Medulla oblongata (tissue), 1 donor: Measurements from ENCODE around the gene THAP9.
A peak's percentile ranks its signal among the peaks of the same experiment; 100 is the strongest.
"Not testable (repeated sequence)": the region's sequence is repeated elsewhere in the genome, so short reads cannot be mapped to it uniquely, and the experiment has no call there.

Source experiments
- DNase-seq: peaks from one replicate; pipeline ENCODE4 v3.0.0-alpha.2; 2015; ENCODE audit errors: extremely low spot score

Gene THAP9, protein sequence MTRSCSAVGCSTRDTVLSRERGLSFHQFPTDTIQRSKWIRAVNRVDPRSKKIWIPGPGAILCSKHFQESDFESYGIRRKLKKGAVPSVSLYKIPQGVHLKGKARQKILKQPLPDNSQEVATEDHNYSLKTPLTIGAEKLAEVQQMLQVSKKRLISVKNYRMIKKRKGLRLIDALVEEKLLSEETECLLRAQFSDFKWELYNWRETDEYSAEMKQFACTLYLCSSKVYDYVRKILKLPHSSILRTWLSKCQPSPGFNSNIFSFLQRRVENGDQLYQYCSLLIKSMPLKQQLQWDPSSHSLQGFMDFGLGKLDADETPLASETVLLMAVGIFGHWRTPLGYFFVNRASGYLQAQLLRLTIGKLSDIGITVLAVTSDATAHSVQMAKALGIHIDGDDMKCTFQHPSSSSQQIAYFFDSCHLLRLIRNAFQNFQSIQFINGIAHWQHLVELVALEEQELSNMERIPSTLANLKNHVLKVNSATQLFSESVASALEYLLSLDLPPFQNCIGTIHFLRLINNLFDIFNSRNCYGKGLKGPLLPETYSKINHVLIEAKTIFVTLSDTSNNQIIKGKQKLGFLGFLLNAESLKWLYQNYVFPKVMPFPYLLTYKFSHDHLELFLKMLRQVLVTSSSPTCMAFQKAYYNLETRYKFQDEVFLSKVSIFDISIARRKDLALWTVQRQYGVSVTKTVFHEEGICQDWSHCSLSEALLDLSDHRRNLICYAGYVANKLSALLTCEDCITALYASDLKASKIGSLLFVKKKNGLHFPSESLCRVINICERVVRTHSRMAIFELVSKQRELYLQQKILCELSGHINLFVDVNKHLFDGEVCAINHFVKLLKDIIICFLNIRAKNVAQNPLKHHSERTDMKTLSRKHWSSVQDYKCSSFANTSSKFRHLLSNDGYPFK

DNA sequence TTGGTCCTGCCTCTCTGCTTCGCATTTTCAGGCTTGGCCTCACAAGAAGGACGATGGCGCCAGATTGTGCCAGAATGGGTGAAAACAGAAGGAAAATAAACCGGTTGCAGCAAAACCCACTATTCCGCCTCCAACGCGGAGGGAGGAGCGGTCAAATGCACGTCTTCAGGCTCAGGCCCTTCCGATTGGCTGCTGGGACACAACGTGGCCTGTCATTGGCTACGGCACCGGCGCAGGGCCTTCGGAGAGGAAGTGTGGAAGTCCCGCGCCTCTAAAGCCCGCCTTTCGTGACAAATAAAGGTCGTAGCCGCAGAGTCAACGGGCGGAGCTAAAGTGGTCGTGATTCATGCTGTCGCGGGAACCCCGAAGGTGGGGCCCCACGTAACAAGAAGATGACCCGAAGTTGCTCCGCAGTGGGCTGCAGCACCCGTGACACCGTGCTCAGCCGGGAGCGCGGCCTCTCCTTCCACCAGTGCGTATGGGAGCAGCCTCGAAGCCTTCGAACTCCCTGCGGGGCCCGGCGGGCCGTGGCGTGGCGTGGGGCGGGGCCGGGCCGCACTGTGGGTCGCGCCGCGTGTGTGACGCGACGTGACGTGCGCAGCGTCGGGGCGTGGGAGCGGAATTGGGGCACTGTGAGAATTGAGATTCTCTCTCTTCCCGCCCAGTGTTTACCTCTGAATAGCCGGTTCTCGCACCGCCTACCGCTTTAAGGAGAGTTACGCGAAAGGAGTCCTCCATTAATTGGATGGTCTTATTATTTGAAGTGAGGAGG, at the start of gene THAP9:
Gene THAP9, plus strand, starts transcription at position 325 of the 772 bp plus-strand sequence. Its CDS starts 68 bp downstream, at position 393.
- peak; percentile 100 for DNase-seq

DNA sequence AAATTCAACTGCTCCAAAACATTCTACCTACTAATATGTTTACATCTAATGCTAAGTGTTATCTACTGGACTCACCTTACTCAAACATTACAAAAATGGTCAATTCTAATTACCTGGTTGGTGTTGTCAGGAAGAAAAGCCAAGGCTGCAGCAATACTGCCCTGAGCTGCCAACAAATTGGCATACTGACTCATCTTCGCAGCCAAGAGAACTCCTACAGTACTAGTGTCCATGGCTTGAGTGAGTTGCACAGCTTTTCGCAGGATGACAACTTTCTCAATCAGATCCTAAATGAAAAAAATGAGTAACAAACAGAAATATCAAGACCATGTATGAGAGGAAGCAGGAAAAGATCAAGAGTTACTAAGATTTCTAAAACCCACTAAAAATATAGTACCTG, 49.2 kb upstream of the THAP9 start:
- DNase-seq, result no peak

GRCh38 chr4:82851885-82852750, 48.4 kb upstream of the THAP9 start:
- DNase-seq, result peak; percentile 15

- no peak for DNase-seq
These were observed 47.7 kb upstream of the THAP9 start for GRCh38 chr4:82852751-82853285.

DNA sequence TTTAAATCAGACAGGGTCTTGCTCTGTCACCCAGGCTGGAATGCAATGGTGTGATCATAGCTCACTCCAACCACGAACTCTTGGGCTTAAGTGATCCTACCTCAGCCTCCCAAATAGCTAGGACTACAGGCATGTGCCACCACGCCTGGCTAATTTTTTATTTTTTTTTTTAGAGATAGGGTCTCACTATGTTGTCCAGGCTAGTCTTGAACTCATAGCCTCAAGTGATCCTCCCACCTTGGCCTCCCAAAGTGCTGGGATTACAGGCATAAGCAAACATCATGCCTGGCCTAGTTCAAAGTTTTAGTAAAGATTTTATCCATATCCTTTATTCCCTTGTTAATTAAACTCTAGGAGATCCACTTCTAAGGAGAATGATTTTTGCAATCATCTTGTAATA, 40.0 kb upstream of the THAP9 start:
- not testable (repeated sequence) for DNase-seq

DNA sequence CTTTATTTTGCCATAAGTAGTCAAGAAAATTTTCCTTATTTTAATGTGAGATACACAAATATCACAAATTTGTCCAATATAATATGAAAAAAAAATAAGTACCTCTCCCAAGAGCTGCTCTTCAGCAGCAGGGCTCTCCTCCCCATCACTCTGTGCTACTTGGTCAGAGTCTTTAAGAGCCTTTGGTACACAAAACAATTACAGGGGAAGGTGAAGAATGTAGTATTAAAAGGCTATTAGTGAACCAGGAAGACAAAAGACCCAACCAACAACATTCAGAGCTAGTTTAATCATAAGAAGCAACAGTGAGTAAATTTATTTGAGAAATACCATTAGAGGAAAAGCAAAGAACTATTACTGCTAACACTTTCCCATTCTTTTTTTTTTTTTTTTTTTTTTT, 39.0 kb upstream of the THAP9 start:
- no peak for DNase-seq

DNA sequence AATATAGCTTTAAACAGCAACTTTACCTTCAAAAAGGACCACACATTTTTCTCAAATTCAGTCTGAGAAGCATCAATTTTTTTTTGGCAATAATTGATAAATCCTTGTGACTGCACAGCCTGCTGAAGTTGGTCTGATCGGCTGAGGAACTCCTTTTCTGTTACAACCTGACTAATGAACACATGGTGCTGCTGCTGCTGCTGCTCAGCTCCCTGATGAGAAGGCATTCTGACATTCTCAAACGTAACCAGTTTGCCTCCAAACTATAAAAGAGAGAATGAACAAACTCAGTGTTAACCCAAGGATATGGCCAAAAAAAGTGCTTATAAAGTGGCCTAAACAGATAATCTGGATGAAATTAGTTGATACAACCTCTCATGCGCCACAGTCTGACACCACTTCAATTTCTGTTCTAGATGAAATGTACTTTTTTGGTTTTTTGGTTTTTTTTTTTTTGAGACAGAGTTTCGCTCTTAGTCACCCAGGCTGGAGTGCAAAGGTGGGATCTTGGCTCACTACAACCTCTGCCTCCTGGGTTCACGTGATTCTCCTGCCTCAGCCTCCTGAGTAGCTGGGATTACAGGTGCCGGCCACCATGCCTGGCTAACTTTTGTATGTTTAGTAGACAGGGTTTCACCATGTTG, 36.1 kb upstream of the THAP9 start:
- no peak for DNase-seq

DNA sequence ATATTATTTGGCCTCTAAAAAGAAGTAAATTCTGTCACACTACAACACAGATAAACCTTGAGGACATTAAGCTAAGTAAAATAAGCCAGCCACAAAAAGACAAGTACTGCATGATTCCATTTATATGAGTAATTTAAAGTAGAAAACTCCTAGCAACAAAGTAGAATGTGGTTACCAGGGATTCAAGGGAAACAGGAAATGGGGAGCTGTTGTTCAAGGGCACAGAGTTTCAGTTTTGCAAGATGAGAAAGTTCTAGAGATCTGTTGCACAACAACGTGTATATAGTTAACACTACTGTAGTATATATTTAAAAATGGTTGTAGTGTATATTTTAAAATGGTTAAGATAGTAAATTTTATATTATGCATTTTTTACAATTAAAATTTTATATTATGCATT, 34.9 kb upstream of the THAP9 start:
- DNase-seq, result peak; percentile 42

GRCh38 chr4:82866033-82866432, 34.5 kb upstream of the THAP9 start:
- not testable (repeated sequence) for DNase-seq

GRCh38 chr4:82866706-82867385, 33.7 kb upstream of the THAP9 start:
- no peak for DNase-seq

- no peak for DNase-seq
These were observed 32.0 kb upstream of the THAP9 start for GRCh38 chr4:82868572-82868971.

- DNase-seq, result no peak
These were observed 15.1 kb upstream of the THAP9 start for GRCh38 chr4:82885410-82885809.

DNA sequence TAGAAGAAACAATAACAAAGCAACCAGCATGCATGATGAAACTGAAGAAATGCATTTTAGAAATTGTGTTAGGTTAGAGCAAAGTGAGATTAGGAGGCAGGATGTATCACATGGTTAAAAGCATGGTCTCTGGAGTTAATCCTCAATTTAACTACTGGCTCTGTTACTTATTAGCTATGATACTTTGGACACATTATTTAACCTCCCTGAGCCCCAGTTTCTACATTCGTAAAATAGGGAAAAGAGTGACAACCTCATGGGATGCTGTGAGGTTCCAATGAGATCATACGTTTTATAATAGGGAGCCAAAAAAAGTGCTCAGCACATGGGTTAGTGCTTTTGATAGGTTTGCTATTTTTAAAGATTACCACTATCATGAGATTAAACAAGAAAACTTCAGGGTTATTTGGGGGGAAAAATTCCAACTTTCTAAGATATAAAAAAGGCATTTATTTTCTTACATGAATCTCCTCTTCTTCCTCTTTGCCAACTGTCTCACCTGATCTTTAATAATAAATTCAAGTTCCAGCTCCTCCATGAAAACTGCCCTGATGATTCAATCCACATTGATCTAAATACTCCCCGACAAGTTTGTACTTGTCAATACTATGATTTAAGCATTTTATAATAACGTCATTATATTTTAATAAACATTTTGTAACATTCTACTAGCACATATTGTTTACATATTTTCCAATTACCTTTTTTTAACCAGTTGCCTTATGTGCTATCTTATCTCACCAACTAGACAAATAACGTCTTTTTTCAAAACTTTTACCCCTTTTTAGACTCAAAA, 14.2 kb upstream of the THAP9 start:
- DNase-seq, result no peak

DNA sequence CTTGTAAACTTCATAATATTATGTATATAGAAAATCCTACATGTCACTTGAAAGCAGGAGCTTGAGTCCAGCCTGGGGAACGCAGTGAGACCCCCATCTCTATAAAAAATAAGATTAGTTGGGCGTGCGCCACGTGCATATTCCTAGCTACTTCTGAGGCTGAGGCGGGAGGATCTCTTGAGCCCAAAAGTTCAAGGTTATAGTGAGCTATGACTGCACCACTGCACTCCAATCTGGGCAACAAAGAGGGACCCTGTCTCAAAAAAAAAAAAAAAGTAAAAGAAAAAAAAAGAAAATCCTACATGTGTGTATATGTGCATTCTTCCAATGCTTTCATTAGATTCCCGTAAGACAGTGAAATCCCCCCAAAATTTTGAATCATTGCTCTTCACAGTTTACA, 11.2 kb upstream of the THAP9 start:
- DNase-seq, result no peak

DNA sequence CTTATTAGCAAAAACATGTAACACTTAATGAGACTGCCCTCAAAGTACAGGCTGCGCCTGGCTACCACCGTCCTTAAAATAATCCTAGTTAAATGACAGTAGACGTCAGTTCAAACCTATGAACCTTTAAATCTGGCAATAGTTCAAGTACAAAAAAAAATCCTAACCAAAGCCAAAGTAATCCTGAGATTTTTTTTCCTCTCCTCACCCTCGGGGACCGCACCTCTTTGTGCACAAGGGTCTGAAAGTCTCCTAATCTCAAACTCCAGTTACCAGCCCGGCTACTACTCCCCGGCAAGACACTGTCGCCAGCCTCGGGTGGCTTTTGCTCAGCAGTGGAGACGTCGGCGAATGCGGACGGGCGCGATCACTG, 10.0 kb upstream of the THAP9 start:
- DNase-seq, result no peak

DNA sequence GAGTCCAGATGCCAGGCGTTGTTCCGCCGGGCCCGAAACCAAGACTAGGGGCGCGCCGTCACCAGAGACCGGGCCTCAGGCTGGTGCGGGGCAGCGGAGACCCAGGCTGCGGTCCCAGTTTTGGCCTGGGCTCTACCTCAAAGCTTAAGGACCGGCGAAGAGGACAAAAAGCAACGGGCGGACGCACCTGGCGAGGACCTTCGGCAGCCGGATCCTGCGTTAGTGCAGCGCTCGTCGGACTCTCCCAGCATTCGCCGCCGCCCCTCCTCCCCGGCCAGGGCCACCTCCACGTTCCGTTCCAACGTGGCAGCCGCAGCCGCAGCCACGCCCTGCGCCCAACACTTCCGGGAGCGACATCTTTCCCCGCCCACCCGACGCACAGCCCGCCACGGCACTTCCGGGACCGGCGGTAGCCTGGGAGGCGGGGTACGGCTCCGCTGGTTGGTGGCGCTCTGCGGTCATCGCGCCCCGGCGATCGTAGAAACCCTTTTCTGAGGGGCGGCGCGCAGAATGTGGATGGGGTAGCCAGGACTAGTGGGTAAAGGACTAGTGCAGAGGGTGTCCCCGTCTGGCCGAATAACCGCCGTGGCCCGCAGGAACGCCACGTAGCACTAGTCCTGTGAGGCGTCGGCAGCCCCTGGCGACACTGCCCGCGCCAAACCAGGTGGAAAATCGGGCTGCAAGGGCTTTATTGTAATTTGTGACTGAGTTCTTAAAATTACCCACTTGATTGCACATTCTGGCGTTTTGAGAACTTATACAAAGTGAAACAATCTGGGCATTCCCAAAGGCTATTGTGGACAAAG, 9.4 kb upstream of the THAP9 start, which contains the start of gene SEC31A:
Gene SEC31A, minus strand, starts transcription at position 253 of the 806 bp plus-strand sequence. CDS start 9,217 bp downstream, outside the sequence.
- peak; percentile 95 for DNase-seq

DNA sequence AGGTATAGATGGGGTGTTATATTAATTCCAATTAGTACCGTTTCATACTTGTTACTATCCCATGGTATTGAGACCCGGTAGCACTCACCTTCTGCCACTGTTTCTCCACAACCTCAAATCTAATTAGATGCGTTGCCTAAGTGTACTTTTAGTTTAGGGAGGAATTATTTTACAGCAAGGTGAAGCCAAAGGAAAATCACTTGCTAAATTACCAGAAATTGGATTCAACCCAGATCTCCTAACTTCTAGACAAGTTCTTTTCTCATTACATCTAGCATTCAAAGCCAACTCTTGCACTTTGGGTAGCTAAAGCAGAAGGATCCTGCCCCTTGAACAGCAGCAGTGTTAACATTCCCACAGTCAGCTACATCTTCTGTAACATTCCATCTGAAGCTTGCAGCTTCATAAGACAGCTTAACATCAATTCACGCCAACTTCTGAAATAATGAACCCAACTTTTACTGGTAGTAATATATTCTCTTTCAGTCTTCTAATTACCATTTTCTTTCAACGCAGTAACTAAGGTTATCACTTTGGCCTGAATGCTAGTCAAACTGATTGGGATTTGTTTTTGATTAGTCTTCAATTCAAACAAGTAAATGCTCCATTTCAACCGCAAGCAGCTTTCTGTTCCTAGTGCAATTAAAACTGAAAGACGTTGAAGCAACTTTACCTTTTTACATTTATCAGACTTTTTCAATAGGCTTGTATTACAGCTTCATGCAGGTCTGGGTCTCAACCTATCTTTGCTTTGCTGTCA, 8.6 kb upstream of the THAP9 start:
- DNase-seq, result peak; percentile 4
